Measurements from ENCODE around the gene TMEM59L.

The TMEM59L gene

GRCh38 chr19:18588611-18589379 lies 23.9 kb upstream of the TMEM59L start, which contains the start of gene REX1BD (continued):
- TF ChIP-seq PATZ1 (tag by site-specific recombination; IDR thresholded peaks at IDR 0.05) (peak; percentile 100), SP2 (tag by site-specific recombination; IDR thresholded peaks at IDR 0.05) (peak; percentile 73), ZBTB7A (tag by site-specific recombination; IDR thresholded peaks at IDR 0.05; ENCODE audit: low read depth) (no peak), ZNF184 (tag by site-specific recombination; IDR thresholded peaks at IDR 0.05) (peak; percentile 75; the same call in 1 of the 2 replicates), ZNF2 (tag by site-specific recombination; IDR thresholded peaks at IDR 0.05) (peak; percentile 93), HOXA7 (CRISPR knock-in tag; IDR thresholded peaks at IDR 0.05; ENCODE audit: borderline replicate concordance) (no peak), ZNF843 (tag by site-specific recombination; IDR thresholded peaks at IDR 0.05) (peak; percentile 73), ZNF610 (tag by site-specific recombination; IDR thresholded peaks at IDR 0.05; ENCODE audit: borderline replicate concordance) (peak; percentile 62; the same call in 1 of the 2 replicates), ZNF548 (tag by site-specific recombination; IDR thresholded peaks at IDR 0.05) (no peak), ZNF544 (tag by site-specific recombination; IDR thresholded peaks at IDR 0.05) (no peak), ZNF560 (tag by site-specific recombination; IDR thresholded peaks at IDR 0.05; ENCODE audit: borderline replicate concordance) (no peak), ZNF580 (tag by site-specific recombination; IDR thresholded peaks at IDR 0.05) (peak; percentile 64; the same call in 1 of the 2 replicates), ZNF626 (tag by site-specific recombination; IDR thresholded peaks at IDR 0.05) (no peak), SCRT1 (tag by site-specific recombination; IDR thresholded peaks at IDR 0.05; ENCODE audit: borderline replicate concordance) (no peak), ZBTB8A (tag by site-specific recombination; IDR thresholded peaks at IDR 0.05) (peak; percentile 99), ZNF404 (tag by site-specific recombination; IDR thresholded peaks at IDR 0.05) (no peak), ZNF132 (tag by site-specific recombination; IDR thresholded peaks at IDR 0.05; ENCODE audit: borderline replicate concordance) (no peak), ZBTB48 (tag by site-specific recombination; IDR thresholded peaks at IDR 0.05) (peak; percentile 99), ZSCAN16 (tag by site-specific recombination; IDR thresholded peaks at IDR 0.05) (peak; percentile 33; the same call in 1 of the 2 replicates), GLIS1 (tag by site-specific recombination; IDR thresholded peaks at IDR 0.05) (peak; percentile 47), ZFP37 (tag by site-specific recombination; IDR thresholded peaks at IDR 0.05) (peak; percentile 89), SP7 (tag by site-specific recombination; IDR thresholded peaks at IDR 0.05) (peak; percentile 85), ZNF600 (tag by site-specific recombination; IDR thresholded peaks at IDR 0.05) (peak; percentile 100), ZNF677 (tag by site-specific recombination; IDR thresholded peaks at IDR 0.05) (peak; percentile 27; the same call in 1 of the 2 replicates), ZNF521 (tag by site-specific recombination; IDR thresholded peaks at IDR 0.05) (no peak), ZNF768 (tag by site-specific recombination; IDR thresholded peaks at IDR 0.05) (peak; percentile 87; the same call in 1 of the 2 replicates), ZNF777 (tag by site-specific recombination; IDR thresholded peaks at IDR 0.05; ENCODE audit: borderline replicate concordance) (0 out of 2 replicates have a peak, but pooled peaks have one; percentile 17), ZNF24 (tag by site-specific recombination; IDR thresholded peaks at IDR 0.05) (peak; percentile 82), WT1 (tag by site-specific recombination; IDR thresholded peaks at IDR 0.05) (peak; percentile 42)
- TF ChIP-seq, protein P1, sequence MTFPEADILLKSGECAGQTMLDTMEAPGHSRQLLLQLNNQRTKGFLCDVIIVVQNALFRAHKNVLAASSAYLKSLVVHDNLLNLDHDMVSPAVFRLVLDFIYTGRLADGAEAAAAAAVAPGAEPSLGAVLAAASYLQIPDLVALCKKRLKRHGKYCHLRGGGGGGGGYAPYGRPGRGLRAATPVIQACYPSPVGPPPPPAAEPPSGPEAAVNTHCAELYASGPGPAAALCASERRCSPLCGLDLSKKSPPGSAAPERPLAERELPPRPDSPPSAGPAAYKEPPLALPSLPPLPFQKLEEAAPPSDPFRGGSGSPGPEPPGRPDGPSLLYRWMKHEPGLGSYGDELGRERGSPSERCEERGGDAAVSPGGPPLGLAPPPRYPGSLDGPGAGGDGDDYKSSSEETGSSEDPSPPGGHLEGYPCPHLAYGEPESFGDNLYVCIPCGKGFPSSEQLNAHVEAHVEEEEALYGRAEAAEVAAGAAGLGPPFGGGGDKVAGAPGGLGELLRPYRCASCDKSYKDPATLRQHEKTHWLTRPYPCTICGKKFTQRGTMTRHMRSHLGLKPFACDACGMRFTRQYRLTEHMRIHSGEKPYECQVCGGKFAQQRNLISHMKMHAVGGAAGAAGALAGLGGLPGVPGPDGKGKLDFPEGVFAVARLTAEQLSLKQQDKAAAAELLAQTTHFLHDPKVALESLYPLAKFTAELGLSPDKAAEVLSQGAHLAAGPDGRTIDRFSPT (tag by site-specific recombination; IDR thresholded peaks at IDR 0.05) = peak; percentile 84
- TF ChIP-seq, protein P2, sequence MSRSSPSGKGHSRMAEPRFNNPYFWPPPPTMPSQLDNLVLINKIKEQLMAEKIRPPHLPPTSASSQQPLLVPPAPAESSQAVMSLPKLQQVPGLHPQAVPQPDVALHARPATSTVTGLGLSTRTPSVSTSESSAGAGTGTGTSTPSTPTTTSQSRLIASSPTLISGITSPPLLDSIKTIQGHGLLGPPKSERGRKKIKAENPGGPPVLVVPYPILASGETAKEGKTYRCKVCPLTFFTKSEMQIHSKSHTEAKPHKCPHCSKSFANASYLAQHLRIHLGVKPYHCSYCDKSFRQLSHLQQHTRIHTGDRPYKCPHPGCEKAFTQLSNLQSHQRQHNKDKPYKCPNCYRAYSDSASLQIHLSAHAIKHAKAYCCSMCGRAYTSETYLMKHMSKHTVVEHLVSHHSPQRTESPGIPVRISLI (tag by site-specific recombination; IDR thresholded peaks at IDR 0.05) = no peak
